Stimulated activated CD4-positive, alpha-beta T cell treated with anti-CD3 and anti-CD28 coated beads, TNF-alpha, amount 100 ng/mL, for 1 hour (primary cell): ENCODE results near the gene LEPR.

Source experiments
- DNase-seq, 3 donors: peaks; one replicate each; pipeline ENCODE4 v3.0.0-alpha.2; 2020; ENCODE audit warnings: low read depth in 3 of 3, low spot score in 1 of 3

The LEPR gene

DNA sequence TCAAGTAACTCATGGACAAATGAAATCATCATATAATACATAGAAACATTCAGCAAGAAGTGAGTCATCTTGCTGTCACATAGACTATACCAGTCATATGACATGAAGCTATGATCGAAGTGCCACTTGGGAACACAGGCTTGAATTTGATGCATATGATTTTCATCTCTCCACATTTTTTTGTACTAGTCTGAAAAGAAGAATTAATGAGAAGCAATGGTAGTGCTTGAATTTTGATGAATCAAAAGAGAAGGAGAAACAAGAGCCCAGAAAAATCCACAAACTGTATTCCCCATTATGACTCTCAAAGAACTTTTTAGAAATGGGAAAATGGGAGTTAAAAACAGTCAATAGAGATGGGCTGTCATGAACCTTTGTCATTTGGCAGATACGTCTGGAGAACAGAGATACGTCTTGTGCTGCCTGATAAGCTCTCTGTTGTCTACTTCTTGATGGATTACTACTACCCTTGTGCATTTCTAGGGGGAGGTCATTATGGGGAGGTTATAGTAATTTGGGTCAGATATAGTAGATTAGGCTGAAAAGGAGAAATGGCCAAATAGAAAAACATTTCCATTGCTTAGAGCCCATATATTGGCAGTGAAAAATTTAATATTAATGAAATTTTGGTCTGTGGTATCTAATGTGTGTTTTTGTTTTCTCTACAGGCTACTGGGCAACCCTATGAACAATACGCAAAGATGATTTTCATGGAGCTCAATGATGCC lies 8.0 kb upstream of the LEPR start:
- DNase-seq, result no peak

DNA sequence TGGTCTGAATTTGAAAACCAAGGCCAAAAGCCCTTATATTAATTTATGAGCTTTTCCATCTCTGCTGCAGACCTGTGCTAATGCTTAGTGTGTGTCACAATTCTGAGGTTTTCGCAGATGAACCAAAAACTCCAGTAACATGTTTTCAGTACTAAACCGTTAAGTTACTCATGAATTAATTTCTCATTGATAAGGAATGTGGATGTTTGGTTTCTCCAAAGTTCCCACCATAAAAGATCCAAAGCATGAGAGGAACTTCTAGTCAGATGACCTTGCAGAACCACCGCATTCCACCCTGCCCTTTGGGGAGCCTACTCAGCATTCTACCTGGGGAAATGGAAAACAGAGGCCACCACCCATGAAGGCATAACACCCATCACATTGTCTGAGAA lies 7.5 kb upstream of the LEPR start:
- DNase-seq, result no peak

DNA sequence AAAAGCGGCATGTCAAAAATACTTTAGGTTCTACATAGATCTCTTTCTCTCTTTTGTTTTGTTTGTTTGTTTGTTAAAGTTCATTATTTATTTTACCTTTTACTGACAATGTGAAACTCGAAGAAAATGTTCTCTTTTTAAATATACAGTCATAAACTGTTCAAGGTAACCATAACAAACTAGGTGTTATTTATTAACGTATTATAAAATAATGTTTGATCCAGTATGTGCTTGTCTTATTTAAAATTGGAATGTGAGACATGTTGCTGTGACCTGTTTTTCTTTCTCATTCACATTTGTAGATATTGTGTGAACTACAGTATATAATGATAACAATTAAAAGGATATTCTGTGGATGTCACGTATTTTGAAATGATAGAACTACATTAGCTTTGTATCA lies 5.9 kb upstream of the LEPR start:
- DNase-seq, result no peak

DNA sequence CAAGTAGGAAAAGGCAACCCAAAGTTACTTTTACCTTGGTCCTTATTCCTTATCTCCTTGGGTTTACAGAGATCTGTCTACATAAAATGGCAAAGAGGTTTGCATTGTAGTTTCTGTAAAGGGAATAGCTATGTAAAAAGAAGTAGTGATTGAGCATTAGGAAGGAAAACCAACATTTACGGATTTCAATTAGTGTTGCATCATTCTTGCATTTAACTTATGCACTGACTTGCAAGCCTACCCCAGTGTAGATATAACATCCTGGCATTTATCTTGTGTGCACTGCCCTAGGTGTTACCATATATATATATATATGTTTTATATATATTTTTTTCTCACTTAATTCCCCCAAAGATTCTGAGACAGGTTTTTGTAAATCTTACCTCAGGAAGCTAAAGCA lies 3.7 kb upstream of the LEPR start:
- DNase-seq, result no peak

DNA sequence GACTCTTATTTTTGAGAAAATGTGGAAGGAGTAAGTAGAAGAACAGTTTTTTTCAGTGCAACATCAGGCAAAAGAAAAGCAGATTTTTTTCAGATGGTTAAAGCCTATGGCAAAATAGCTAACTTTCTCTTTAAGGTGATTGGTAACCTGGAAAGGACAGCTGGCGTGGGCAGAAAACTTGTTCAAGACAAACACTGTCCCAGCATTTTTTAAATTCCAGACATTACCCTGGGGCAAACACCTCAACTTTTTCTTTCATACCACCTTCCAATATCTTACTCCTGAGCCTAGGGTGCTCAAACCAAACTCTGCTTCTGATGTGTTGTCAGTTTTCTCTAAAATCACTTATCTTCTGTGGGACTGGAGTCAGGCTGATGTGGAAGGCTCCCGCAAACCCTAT lies 2.7 kb upstream of the LEPR start:
- DNase-seq, result no peak

DNA sequence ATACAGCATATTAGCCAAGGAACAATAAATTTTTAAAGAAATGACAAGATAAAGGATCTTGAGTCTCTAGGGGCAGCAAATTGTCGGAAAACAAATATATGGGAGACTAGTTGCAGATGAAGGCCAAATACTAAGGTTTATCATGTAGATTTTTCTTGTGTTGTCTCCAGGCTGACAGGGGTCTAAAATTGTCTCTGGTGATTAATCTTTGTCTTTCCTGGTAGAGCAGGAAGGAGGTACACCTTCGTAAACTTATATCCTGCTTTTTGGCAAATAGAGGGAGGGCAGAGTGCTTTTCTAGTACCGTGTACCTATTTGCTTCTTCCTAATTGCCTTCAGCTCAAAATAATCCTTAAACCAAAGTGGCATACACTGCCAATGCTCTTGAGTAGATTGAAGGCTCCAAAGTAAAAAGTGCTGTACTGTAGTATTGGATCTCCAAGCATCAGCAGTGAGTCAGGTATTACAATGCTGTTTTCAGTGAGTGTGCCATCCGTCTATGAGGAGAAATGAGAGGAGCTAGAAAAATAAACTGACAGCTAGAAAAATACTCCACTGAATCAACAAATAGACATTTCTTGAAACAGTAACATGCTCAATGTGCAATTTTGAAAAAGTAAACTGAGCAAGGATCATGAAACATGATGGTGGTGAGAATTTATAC lies 1.8 kb upstream of the LEPR start:
- DNase-seq, result no peak

DNA sequence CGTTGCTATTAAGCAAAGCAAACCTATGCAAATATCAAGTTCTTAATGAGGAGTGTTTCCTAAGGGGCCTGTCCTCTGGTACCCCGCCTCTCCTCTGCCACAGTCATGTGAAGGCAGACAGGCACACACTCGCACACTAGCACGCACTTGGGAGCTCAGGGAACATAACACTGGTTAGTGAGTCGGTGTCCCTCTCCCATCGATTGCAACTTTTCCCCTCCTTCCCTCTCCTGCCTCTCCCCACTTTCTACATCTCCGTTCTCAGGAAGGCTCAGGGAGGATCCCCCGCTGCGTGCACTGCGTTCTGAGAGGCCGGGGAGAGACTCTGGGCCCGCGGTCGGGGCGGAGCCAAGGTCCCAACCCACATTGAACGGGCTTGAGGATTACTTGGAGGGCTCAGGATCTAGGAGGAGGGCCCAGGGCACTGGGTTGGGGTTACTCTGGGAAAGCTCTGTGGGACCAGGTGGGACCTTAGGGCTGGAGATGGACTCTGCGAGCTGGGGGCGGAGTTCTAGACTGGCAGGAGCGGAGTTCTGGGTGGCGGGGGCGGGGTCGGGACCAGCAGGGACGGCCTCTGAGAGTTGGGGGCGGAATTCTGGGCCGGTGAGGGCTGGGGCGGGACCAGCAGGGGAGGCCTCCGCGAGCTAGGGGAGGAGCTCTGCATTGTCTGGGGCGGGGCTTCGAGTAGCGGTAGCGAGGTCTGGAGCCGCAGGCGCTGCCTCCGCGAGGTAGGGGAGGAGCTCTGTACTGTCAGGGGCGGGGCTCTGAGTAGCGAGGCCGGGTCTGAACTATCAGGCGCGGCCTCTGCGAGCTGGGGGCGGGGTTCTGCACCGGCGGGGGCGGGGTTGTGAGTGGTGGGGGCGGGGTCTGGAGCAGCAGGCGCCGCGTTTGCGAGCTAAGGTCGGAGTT lies 533 bp upstream of the LEPR start:
- DNase-seq, result peak; percentile 96 to 98 (median 97)

DNA sequence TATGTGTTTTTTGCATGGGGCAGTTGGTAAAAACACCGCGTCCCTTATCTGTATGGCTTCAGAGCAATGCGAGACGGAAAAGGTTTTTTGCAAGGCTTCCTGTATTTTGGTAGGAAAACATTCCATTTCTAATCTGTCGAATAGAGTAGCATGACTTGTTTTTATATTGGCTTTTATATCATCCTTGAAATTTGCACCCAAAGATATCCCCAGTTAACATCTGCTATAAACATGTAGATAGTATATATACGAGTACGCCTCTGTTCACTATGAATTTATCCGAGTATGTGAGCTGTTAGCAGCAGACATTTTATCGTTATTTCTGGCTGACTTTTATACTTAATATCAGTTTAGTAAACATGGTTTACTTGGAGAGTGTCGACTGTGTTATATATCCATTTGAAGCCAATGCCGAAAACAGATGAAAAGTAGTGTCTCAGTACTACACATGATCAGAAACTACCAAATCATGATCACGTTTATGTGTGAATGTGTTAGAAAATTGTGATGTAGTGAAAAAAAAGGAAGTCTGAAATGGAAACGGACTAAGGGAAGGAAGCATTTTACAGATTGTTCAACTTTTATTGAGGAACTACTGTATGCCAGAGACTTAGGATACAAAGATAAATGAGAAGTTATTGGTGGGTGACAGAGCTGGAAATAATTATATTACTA lies 1.0 kb downstream of the LEPR start:
- DNase-seq, result no peak

DNA sequence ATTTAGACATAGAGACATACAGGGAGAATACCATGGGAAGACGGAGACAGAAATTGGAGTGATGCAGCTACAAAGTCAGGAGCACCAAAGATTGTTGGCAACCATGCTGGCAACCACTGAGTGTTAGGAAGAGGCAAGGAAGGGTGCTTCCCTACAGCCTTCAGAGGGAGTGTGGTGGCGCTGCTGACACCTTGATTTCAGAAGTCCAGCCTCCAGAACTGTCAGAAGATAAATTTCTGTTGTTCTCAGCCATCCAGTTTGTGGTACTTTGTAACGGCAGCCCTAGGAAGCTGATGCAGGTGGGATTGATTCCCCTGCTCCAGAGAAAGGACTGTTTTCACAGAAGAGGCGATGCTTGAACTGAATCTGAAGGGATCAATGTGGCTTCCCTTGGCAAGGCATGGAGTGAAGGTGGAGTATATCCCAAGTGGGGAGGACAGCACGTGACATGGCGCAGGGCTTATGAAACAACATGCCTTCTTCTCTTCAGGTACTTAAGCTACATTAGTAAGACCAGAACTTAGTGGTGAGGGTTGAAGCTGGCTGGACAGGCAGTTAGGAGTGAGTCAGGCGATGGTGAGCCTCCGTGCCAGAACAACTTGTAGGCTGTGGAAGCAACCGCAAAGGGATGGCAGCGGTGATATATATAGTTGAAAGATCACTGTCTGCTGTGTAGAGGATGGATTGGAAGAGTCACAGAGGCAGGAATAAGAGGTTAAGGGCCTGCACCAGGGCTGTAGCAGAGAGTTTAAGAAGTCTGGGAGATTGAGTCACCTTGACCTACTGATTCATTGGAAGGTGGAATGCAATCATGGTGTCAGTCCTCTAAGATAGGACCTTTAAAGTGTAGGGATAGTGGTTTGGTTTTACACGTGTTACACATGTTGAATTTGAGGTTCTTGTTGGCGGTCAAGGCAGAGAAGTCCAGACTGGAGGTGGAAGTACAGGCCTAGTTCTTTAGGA lies 2.1 kb downstream of the LEPR start:
- no peak for DNase-seq

DNA sequence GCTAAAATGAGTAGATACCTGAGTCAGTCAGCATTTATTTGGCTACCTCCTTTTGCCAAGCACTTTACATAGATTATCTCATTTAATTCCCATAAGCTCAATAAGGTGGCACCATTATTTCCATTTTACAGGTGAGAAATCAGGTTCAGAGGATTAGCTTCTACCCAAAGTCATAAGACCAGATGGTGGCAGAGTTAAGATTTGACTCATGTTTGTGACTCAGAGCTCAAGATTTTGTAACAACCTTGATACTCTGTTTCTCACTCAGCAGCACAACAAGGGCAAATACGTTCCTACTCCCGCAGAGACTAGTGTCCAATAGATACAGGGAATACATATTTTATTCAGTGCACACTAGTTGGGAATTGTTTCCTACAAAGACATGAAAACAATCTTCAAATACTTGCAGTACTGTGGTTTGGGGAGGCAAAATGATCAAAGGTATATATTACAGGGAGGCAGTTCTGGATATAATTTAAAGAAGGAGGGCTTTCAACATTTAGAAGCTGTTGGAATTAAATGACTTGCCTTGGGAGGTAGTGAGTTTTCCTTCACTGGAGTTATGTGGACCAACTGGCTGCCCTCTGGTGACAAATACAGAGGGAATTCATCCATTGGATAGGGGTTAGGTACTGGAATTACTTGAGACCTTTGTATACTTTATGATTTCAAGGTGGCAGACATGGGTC lies 3.6 kb downstream of the LEPR start:
- no peak for DNase-seq

DNA sequence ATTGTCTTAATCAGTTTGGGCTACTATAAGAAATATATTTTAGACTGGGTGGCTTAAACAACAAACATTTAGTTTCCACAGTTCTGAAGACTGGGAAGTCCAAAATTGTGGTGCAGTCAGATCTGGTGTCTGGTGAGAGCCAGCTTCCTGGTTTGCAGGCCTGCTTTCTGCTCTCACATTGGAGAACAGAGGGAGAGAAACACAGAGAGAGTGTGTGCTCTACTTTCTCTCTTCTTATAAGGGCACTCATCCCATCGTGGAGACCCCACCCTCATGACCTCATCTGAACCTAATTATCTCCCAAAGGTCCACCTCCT lies 4.1 kb downstream of the LEPR start:
- DNase-seq, result no peak

DNA sequence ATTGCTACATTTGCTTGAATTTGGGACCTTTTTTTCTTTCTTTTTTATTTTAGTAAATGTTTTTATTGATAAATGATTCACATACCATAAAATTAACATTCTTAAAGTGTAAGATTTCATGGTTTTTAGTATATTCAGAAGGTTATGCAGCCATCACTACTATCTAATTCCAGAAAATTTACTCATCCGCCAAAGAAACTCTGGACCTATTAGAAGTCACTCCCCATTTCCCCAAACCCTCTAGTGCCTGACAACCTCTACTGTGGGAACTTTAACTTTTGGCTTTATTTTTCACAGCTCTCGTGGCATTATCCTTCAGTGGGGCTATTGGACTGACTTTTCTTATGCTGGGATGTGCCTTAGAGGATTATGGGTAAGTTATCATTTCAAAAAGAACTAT lies 4.5 kb downstream of the LEPR start:
- no peak for DNase-seq

DNA sequence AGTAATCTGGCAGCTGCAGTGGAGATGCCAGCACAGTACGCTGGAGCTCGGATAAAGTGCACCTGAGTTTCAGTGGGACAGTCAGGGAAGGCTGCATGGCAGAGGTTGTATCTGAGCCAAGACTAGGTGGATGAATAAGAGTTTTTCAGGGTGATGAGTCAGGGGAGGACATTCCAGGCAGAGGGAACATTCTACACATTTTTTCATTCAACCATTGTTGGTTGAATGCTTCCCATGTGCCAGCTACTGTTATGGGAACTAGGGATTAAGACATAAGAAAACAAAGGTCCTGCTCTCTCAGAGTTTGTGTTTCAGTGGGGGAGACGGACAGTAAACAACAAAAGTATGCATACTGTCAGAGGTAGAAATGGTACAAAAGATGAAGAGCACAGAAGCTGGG lies 5.2 kb downstream of the LEPR start:
- no peak for DNase-seq

DNA sequence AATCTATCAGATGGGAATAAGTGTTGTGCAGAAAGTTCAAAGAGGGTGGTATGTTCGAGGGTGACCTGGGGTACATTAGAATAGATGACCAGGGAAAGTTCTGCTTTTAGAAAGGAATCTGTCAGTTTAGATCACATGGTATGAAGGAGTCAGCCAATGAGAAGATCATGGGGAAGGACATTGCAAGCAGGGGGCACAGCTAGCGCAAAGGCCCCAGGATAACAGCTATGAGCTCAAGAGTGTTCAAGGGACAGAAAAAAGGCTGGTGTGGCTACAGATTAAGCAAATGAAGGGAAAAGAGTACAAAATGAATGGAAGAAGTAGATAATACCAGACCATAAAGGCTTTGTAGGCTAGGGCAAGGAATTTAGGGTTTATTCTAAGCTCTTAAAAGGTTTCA lies 8.6 kb downstream of the LEPR start:
- no peak for DNase-seq

DNA sequence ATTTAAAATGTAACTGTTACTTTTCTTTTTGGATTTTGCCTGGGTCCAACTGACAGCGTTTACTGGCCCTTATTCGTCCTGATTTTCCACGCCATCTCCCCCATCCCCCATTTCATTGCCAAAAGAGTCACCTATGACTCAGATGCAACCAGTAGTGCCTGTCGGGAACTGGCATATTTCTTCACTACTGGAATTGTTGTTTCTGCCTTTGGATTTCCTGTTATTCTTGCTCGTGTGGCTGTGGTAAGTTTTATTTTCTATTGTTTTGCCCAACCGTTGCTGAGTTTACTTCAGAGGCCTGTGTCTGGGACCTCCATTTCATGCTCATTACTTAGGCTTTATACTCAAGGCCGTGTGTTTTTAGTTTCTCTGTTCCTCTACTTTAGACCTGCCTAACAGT lies 9.3 kb downstream of the LEPR start:
- no peak for DNase-seq

DNA sequence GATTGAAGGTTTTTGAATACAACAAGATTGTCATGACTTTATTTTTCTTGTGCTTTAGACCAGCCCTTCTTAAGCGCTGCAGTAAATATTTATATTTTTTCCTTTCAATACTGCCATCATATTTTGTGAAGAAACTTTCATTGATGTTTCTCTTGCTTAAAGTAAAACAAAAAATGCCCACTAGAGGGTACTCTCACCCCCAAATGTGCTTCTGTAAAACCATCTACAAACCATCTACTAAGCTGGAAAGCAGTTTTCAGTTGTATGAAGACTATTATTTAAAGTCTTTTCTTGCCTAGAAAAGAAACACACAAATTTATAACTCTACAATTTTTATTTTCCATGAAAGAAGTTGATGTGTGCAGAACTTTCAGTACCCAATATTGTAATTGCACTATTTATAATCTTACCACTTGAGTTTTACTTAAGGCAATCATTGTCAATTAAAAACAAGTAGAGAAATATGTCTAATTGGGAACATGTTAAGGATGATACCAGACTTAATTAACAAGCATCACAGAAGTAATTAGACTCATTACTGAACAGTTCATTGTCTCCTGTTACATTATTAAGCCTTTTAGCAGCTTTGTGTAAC lies 10.7 kb downstream of the LEPR start:
- DNase-seq, result no peak

DNA sequence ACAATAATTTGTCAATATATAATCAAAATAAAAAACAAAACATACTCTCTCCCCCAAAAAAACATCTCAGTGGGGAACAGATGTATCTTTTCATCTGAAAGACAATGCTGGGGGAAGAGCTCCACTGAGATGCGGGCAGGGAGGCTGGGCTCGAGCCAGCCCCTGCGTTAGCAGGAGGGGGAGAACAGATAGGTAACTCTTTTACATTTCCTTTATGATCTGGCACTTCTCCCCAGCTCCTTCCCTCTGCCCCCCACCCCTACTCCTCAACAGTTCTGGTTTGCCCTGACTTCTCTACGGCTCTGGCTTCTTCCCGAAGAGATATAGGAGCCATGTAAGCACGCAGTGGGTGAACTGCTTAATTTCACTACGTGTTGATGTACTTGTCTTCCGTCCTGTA lies 12.4 kb downstream of the LEPR start:
- DNase-seq, result no peak

DNA sequence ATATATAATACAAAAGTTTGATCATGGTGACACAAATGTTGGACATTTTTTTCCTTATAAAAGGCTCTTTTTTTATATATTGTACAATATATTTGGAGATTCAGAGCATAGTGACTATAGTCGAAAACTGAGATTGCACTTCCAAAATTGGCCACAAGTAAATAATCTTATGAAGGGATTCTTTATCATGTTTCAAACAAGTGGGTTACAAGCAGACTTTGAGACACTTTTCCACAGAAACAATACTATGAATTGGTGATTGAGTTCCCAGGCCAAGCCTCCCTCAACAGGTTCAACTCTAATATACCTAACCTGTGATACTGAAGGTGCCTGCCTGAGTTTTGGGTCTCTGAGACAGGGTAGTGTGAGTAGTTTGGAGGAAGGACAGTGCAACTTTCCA lies 13.8 kb downstream of the LEPR start:
- DNase-seq, result no peak

DNA sequence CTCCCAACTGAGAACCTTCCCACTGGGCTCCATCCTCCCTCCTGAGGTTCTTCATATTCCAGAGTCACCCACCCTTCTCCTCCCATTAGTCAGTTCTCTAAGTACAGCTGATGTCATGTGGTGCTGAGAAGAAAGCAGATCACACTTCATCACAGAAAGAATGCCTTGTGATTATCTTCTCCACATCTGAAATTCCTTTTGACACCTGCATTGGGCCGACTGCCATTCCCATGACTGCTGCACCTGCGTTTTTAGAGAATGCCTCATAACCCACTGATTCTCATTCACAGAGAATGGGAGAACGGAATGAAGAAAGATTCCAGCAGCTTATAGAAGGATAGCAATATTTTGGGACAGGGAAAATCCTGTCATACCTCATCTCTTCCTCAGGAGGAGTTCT lies 14.3 kb downstream of the LEPR start:
- DNase-seq, result no peak

DNA sequence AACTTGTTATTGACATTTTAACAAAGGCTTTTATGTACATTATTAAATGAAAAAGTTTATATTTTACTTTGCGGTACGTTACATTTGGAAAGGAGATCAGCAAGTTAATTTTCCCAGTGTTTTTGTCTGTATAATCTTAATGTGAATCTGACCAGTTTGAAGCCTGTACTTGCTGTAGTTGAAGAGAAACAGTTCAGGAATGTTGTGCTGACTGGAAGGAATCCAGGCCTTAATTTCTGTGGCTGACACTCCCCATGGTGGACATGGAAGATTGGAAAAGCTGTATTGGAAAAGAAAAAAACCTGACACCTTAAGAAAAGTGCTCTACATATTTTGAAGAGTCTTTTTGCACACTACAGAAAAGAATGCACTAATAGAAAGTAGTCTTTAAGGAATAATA lies 15.5 kb downstream of the LEPR start:
- no peak for DNase-seq
